H1 (cell line): Measurements from ENCODE around the gene GRIP2. TPM values are rescaled to one million over a fixed set of nuclear protein-coding genes. Genes with fewer than 3 reads are reported as not detected.

Source experiments
- CTCF ChIA-PET: fragments of 300-600 bp; sonication (Branson Sonifier 250); formaldehyde crosslinking; loops from one replicate; lab custom pipeline; 2021; ENCODE audit not compliant: partially characterized antibody; lab: Charles Lee
- POLR2A ChIA-PET: fragments of 300-600 bp; sonication (Branson Sonifier 250); formaldehyde crosslinking; loops from one replicate; lab custom pipeline; 2021; ENCODE audit warnings: inconsistent platforms; ENCODE audit not compliant: partially characterized antibody; lab: Charles Lee
- DNase-seq, 2 experiments: peaks; one replicate each; pipeline versions ENCODE4 v3.0.0 to v3.0.0-alpha.2; 2010 to 2022; ENCODE audit warnings: low spot score in 2 of 2, low read depth in 1 of 2, mixed read lengths in 1 of 2
- FAIRE-seq: peaks from 2 replicates; lab custom pipeline; 2011; peaks lifted over from hg19 to GRCh38; lab: Jason Lieb, UNC
- H2AFZ ChIP-seq: 2 replicates; pipeline ENCODE4 v1.8.1; 2012; ENCODE audit warnings: low read length, inconsistent platforms
- H2AK5ac ChIP-seq: 2 replicates; pipeline ENCODE4 v1.6.1; 2013; ENCODE audit warnings: low read depth, low read length
- H2BK120ac ChIP-seq: replicated peaks from 2 replicates; pipeline ENCODE3; 2013; ENCODE audit warnings: low read depth, low read length, inconsistent platforms
- H2BK12ac ChIP-seq: 2 replicates; pipeline ENCODE4 v1.6.1; 2013; ENCODE audit warnings: low read depth, low read length
- H2BK15ac ChIP-seq: 2 replicates; pipeline ENCODE4 v1.6.1; 2013; ENCODE audit warnings: low read length
- H2BK20ac ChIP-seq: 2 replicates; pipeline ENCODE4 v1.6.1; 2013; ENCODE audit warnings: low read length
- H2BK5ac ChIP-seq: 2 replicates; pipeline ENCODE4 v1.6.1; 2013; ENCODE audit warnings: low read depth, low read length
- H3K14ac ChIP-seq: 2 replicates; pipeline ENCODE4 v1.6.1; 2013; ENCODE audit warnings: inconsistent platforms; ENCODE audit not compliant: insufficient read length
- H3K18ac ChIP-seq: 2 replicates; pipeline ENCODE4 v1.6.1; 2013; ENCODE audit warnings: low read length; ENCODE audit errors: extremely low read depth
- H3K23ac ChIP-seq: 2 replicates; pipeline ENCODE4 v1.6.1; 2013; ENCODE audit warnings: inconsistent platforms; ENCODE audit not compliant: insufficient read length
- H3K23me2 ChIP-seq: 2 replicates; pipeline ENCODE4 v1.6.1; 2013; ENCODE audit warnings: low read depth, low read length
- H3K27ac ChIP-seq: 2 replicates; pipeline ENCODE4 v1.6.1; 2011; ENCODE audit warnings: low read depth, low read length, inconsistent platforms
- H3K27me3 ChIP-seq, 4 experiments: replicated peaks in 1 of 4; 1 replicate in 1 of 4; 2 replicates in 3 of 4; pipeline versions ENCODE4 v1.6.1 to v1.8.1; 2011 to 2013; ENCODE audit warnings: low read length in 3 of 4, mild to moderate bottlenecking in 3 of 4, inconsistent platforms in 2 of 4, mixed read lengths in 2 of 4, moderate library complexity in 1 of 4; ENCODE audit not compliant: control insufficient read depth in 3 of 4, insufficient read depth in 3 of 4; ENCODE audit errors: extremely low read depth in 1 of 4
- H3K36me3 ChIP-seq, 4 experiments: 2 replicates each; pipeline versions ENCODE4 v1.6.1 to v1.8.1; 2011 to 2013; ENCODE audit warnings: mild to moderate bottlenecking in 4 of 4, low read length in 3 of 4, moderate library complexity in 2 of 4, control low read depth in 1 of 4, inconsistent platforms in 1 of 4; ENCODE audit not compliant: insufficient read depth in 4 of 4, control insufficient read depth in 2 of 4
- H3K4ac ChIP-seq: replicated peaks from 2 replicates; pipeline ENCODE3; 2013; ENCODE audit warnings: low read length, low read depth, mixed read lengths, inconsistent platforms; ENCODE audit not compliant: insufficient read length
- H3K4me1 ChIP-seq, 4 experiments: replicated peaks in 1 of 4; 1 replicate in 1 of 4; 2 replicates in 3 of 4; pipeline versions ENCODE4 v1.6.1 to v1.8.1; 2011 to 2013; ENCODE audit warnings: low read length in 3 of 4, inconsistent platforms in 2 of 4, mixed read lengths in 1 of 4; ENCODE audit not compliant: insufficient read depth in 4 of 4, control insufficient read depth in 3 of 4
- H3K4me2 ChIP-seq, 2 experiments: 2 replicates each; pipeline versions ENCODE4 v1.6.1 to v1.8.1; 2011 to 2013; ENCODE audit warnings: low read depth in 2 of 2, low read length in 2 of 2, control low read depth in 1 of 2, inconsistent platforms in 1 of 2, mild to moderate bottlenecking in 1 of 2; ENCODE audit not compliant: insufficient read depth in 1 of 2
- H3K4me3 ChIP-seq, 4 experiments: fragments of 200-600, 300-600 bp in 1 of 4; sonication (generic), shearing (Covaris generic), sonication (Bioruptor Twin) in 1 of 4; 2 replicates each; pipeline versions ENCODE4 v1.5.1 to v1.8.1; 2011 to 2016; ENCODE audit warnings: low read length in 4 of 4, low read depth in 3 of 4, control low read depth in 2 of 4, inconsistent platforms in 2 of 4, mild to moderate bottlenecking in 2 of 4, mixed read lengths in 1 of 4, moderate library complexity in 1 of 4; ENCODE audit not compliant: insufficient read depth in 2 of 4; ENCODE audit errors: extremely low read depth in 1 of 4
- H3K56ac ChIP-seq: replicated peaks from 2 replicates; pipeline ENCODE3; 2013; ENCODE audit warnings: low read depth, mild to moderate bottlenecking, mixed read lengths, low read length, inconsistent platforms; ENCODE audit not compliant: insufficient read length
- H3K79me1 ChIP-seq: 2 replicates; pipeline ENCODE4 v1.6.1; 2013; ENCODE audit warnings: low read depth, low read length, control low read depth
- H3K79me2 ChIP-seq, 2 experiments: 2 replicates each; pipeline versions ENCODE4 v1.6.1 to v1.8.1; 2012 to 2013; ENCODE audit warnings: low read length in 2 of 2, mild to moderate bottlenecking in 2 of 2, inconsistent platforms in 1 of 2; ENCODE audit not compliant: insufficient read depth in 2 of 2, control insufficient read depth in 1 of 2
- H3K9ac ChIP-seq, 4 experiments: replicated peaks in 1 of 4; 1 replicate in 1 of 4; 2 replicates in 3 of 4; pipeline versions ENCODE4 v1.6.1 to v1.8.1; 2011 to 2013; ENCODE audit warnings: low read depth in 3 of 4, low read length in 3 of 4, control low read depth in 2 of 4, mild to moderate bottlenecking in 2 of 4, moderate library complexity in 2 of 4, inconsistent platforms in 1 of 4; ENCODE audit errors: extremely low read depth in 1 of 4
- H3K9me3 ChIP-seq, 2 experiments: 2 replicates each; pipeline versions ENCODE4 v1.6.1 to v1.8.1; 2012 to 2013; ENCODE audit warnings: mild to moderate bottlenecking in 2 of 2, moderate library complexity in 2 of 2, control low read depth in 1 of 2, inconsistent platforms in 1 of 2, low read depth in 1 of 2, low read length in 1 of 2, mixed read lengths in 1 of 2; ENCODE audit not compliant: insufficient read depth in 2 of 2
- H4K20me1 ChIP-seq, 2 experiments: replicated peaks in 1 of 2; 2 replicates each; pipeline versions ENCODE3 to v1.8.1; 2011 to 2013; ENCODE audit warnings: inconsistent platforms in 2 of 2, low read length in 2 of 2, mild to moderate bottlenecking in 1 of 2; ENCODE audit not compliant: insufficient read depth in 2 of 2, control insufficient read depth in 1 of 2
- H4K5ac ChIP-seq: 2 replicates; pipeline ENCODE4 v1.6.1; 2013; ENCODE audit warnings: low read length, low read depth, mixed read lengths, inconsistent platforms; ENCODE audit not compliant: insufficient read length
- H4K8ac ChIP-seq: 2 replicates; pipeline ENCODE4 v1.8.0; 2013; ENCODE audit warnings: mild to moderate bottlenecking, moderate library complexity, low read length, inconsistent platforms; ENCODE audit not compliant: insufficient read depth; ENCODE audit errors: extremely low read depth
- H4K91ac ChIP-seq: replicated peaks from 2 replicates; pipeline ENCODE3; 2013; ENCODE audit warnings: low read length, mixed read lengths, inconsistent platforms; ENCODE audit not compliant: insufficient read length
- CBX5 ChIP-seq: fragments of 300-800, 300-1000 bp; sonication (generic); IDR thresholded peaks from 2 replicates; pipeline ENCODE4 v1.7.1; 2016; ENCODE audit warnings: antibody characterized with exemption, low read length, low read depth
- EGR1 ChIP-seq: IDR thresholded peaks from 2 replicates; pipeline ENCODE4 v1.6.1; 2011; ENCODE audit warnings: low read depth, low read length, borderline replicate concordance
- KDM4A ChIP-seq: IDR thresholded peaks from one replicate; pipeline ENCODE4 v1.7.1; 2012; ENCODE audit warnings: low read depth, mild to moderate bottlenecking, moderate library complexity, low read length, inconsistent platforms; ENCODE audit not compliant: severe bottlenecking
- SP4 ChIP-seq: IDR thresholded peaks from 2 replicates; pipeline ENCODE4 v1.6.1; 2012; ENCODE audit warnings: low read length, inconsistent platforms
- WGBS, 2 experiments: shearing (Covaris generic) in 1 of 2; methylation state at CpG; one replicate each; pipeline versions ENCODE4 v1.1.6 to v1.1.7; 2013 to 2015; ENCODE audit warnings: low lambda C conversion rate in 2 of 2, mixed read lengths in 2 of 2, inconsistent platforms in 1 of 2, low coverage in 1 of 2, missing lambda C conversion rate in 1 of 2; ENCODE audit not compliant: insufficient replicate concordance in 2 of 2, insufficient coverage in 1 of 2, insufficient read length in 1 of 2; ENCODE audit errors: extremely low coverage in 1 of 2, missing lambda C conversion rate in 1 of 2; 5-methylcytosine and 5-hydroxymethylcytosine counted together
- polyA plus RNA-seq, 7 experiments: library from polyadenylated mRNA; depleted of rRNA in 3 of 7; stranded (reverse) in 5 of 7; unstranded in 2 of 7; fragments of >200 nt in 5 of 7; fragments of 200-250 nt in 2 of 7; gene quantifications; 1 replicate in 5 of 7; 2 replicates in 1 of 7; 4 replicates in 1 of 7; pipeline versions ENCODE4 v1.2.1 to v1.2.3, GENCODE V29; 2011 to 2013; ENCODE audit warnings: missing spikeins in 2 of 7, mixed read lengths in 2 of 7
- total RNA-seq: library from RNA; stranded (reverse); fragmentation: NEBNext Ultra II Directional; extraction: Animal tissue kit (Norgen Biotek cat#: 25700); gene quantifications from 2 replicates; pipeline ENCODE4 v1.2.1, GENCODE V29; 2021

Gene GRIP2
- total and polyA plus RNA-seq, 2 of the 8 experiments (the other 6 are each of a cell fraction or from before 2014, with no cell fraction given): 2.5 to 6.4 TPM

- Histone ChIP-seq H4K8ac (no peak overlapping the region), H3K79me2 (no peaks in the 10 kb centered on the region), H3K9ac (no peak overlapping the region), H4K20me1 (peaks cover 4 to 15% of the 10 kb centered on the region in 2 experiments), H3K4me3 (no peak overlapping the region), H3K23ac (no peak overlapping the region), H2AFZ (no peak overlapping the region), H4K5ac (no peak overlapping the region), H3K36me3 (peaks cover 12 to 38% (median 33%) of the 10 kb centered on the region in 4 experiments; a peak in 7 of 8 replicates), H3K79me1 (0 out of 2 replicates have a peak, but pooled peaks cover 3% of the 10 kb centered on the region), H3K4ac (no peak overlapping the region), H3K4me2 (no peak overlapping the region), H3K4me1 (peaks cover 0 to 5% (median 4%) of the 10 kb centered on the region in 4 experiments; a peak in 4 of 7 replicates), H4K91ac (no peak overlapping the region), H3K14ac (no peak overlapping the region), H3K9me3 (no peaks in the 10 kb centered on the region), H2BK120ac (no peak overlapping the region), H2BK12ac (no peak overlapping the region), H3K27ac (no peak overlapping the region), H2BK15ac (no peak overlapping the region), H2BK20ac (no peak overlapping the region), H2BK5ac (no peak overlapping the region), H3K18ac (no peak overlapping the region), H2AK5ac (no peak overlapping the region), H3K23me2 (no peaks in the 10 kb centered on the region), H3K27me3 (no peaks in the 10 kb centered on the region), H3K56ac (no peak overlapping the region)
- no peak for DNase-seq
- 89% methylated on average over 3 of the region's 3 CpGs; no CpG with 5 or more reads in 1 of the 2 experiments for WGBS, 2 experiments
- ChIA-PET POLR2A (no interaction called here), CTCF (interaction anchor here (0.6 to 4.1 kb wide), 12 partner anchors 10 to 296 kb away, joined by 3 to 42 read pairs (median 4); no protein-coding TSS in a partner anchor)
- no peak for FAIRE-seq
- no peak for TF ChIP-seq EGR1
- no peak for TF ChIP-seq KDM4A
- TF ChIP-seq CBX5: no peak
- TF ChIP-seq SP4: no peak
Measured at GRCh38 chr3:14465425-14465824, 74.7 kb downstream of the GRIP2 start.
